ENCODE data around the gene JADE2. TPM values are rescaled to one million over a fixed set of nuclear protein-coding genes. Genes with fewer than 3 reads are reported as not detected.
"Not testable (repeated sequence)": the region's sequence is repeated elsewhere in the genome, so short reads cannot be mapped to it uniquely, and the experiment has no call there.

JADE2 gene
- 10 to 100 TPM; 75.3 to 93.3 TPM for total RNA-seq

DNA sequence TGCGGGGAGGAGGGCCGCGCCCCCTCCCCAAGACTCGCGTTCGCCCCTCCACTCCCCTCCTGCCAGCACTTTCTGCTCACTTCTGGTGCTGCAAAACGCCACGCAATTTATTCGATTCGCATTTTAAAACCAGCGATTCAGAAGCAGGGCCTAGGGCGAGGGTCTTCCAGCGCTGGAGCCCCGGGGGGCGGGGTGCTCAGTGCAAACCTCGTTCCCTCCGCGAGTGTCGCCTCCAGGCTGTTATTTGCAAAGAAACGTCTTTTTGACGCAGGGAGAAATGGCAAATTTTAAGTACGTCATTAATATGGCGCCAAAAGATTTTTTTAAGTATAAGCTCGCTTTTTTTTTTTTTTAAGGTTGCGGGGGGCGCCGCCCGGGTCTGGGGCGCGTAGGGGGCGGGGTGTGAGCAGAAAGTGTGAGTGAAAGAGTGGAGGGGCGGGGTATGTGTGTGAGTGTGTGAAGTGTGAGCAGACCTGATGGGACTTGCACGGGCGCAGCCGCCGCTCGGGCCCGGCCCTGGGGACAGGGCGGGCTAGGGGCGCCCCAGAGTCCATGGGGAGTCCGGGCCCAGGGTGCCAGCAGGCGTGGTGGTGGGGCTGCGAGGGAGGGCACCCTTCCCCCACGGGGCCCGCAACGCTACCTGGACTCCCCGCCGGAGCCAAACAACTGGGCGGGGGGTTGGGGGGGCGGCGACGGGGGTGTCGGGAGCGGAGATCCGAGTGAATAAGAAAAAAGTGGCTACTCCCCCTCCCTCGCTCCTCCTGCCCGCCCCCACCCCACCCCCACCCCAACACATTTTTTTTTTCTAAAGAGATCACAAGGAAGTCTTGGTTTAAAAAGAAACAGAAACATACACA, at the start of gene JADE2:
JADE2 (plus strand) TSS at position 845 of the 857 bp plus-strand sequence. CDS start 10,188 bp downstream, outside the sequence.
- peaks cover 16% of the 10 kb centered on the region for H3K4me1 Mint-ChIP-seq
- H3K27me3 Mint-ChIP-seq, result no peaks in the 10 kb centered on the region
- ATAC-seq (replicated peaks), result peak; percentile 57
- peaks cover 16% of the 10 kb centered on the region for H3K36me3 Mint-ChIP-seq (ENCODE audit: low read depth)
- no peaks in the 10 kb centered on the region for H3K9me3 Mint-ChIP-seq
- H3K27ac Mint-ChIP-seq, result peak within 1 kb of the TSS; percentile 94
- peak within 1 kb of the TSS; percentile 88 for H3K4me3 Mint-ChIP-seq

DNA sequence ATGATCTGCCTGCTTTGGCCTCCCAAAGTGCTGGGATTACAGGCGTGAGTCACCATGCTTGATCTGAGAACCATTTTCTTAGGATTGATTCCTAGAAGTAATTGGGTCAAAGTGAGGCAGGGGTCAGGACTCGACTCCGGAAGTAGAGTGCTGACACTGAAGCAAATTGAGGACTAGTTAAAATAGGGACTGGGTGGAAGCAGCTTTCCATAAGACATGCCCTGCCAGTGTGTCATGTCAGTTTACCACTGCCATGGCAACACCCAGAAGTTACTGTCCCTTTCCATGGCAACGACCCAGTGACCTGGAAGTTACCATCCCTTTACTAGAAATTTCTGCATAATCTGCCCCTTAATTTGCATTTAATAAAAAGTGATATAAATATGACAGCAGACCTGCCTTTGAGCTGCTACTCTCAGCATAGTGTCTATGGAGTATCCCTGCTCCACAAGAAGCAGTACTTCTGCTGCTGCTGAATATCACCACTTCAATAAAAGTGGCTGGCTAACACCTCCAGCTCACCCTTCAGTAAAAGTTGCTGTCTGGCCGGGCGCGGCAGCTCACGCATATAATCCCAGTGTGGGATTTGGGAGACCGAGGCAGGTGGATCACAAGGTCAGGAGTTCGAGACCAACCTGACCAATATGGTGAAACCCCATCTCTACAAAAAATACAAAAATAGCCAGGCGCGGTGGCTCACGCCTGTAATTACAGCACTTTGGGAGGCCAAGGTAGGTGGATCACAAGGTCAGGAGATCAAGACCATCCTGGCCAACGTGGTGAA, 47.8 kb upstream of the JADE2 start:
- no peak overlapping the region for H3K4me3 Mint-ChIP-seq

DNA sequence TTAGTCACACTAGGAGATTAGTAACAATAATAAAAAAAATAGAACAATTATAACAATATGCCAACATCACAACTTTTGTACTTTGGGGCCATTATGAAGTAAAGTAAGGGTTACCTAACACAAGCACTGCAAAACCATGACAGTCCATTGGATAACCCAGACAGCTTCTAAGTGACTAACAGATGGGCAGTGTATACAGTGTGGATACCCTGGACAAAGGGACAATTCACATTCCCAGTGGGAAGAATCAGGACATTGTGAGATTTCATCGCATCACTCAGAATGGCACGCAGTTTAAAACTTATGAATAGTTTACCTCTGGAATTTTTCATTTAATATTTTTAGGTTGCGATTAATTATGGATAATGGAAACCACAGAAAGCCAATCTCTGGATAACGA, 45.6 kb upstream of the JADE2 start:
- no peak overlapping the region for H3K27ac Mint-ChIP-seq
- ATAC-seq (replicated peaks), result no peak
- no peaks in the 10 kb centered on the region for H3K9me3 Mint-ChIP-seq
- no peaks in the 10 kb centered on the region for H3K27me3 Mint-ChIP-seq
- H3K36me3 Mint-ChIP-seq (ENCODE audit: low read depth), result no peaks in the 10 kb centered on the region
- H3K4me3 Mint-ChIP-seq, result no peak overlapping the region
- no peaks in the 10 kb centered on the region for H3K4me1 Mint-ChIP-seq

More for the DNA sequence above, 47.8 kb upstream of the JADE2 start:
- Mint-ChIP-seq H3K4me1 (no peaks in the 10 kb centered on the region), H3K36me3 (ENCODE audit: low read depth) (no peaks in the 10 kb centered on the region), H3K27me3 (no peaks in the 10 kb centered on the region), H3K27ac (no peak overlapping the region), H3K9me3 (no peaks in the 10 kb centered on the region)
- ATAC-seq (replicated peaks), result no peak

DNA sequence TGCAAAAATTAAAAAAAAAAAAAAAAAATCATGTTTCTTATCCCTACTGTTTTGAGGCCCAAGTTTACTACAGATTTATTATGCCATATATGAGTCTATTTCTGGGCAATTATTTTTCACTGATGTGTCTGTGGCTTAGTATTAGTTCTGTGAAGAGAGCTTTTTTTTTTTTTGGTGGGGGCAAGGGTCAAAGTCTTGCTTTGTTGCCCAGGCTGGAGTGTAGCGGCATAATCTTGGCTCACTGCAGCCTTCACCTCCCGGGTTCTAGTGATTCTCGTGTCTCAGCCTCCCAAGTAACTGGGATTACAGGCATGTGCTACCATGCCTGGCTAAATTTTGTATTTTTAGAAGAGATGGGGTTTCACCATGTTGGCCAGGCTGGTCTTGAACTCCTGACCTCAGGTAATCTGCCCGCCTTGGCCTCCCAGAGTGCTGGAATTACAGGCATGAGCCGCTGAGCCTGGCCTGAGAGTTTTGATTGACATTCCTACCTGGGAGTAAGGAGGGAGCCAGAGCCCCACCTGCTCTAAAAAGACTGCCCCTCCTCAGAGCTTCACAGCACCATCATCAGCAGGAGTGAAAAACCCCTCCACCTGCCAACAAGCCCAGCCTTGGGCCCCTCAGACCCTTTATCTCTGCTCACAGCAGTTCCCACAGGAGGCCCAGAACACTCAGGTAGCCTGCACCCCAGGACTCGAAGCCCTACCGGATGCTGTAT, 36.1 kb upstream of the JADE2 start:
- Mint-ChIP-seq H3K36me3 (ENCODE audit: low read depth) (no peaks in the 10 kb centered on the region), H3K27me3 (no peaks in the 10 kb centered on the region), H3K4me1 (peaks cover 4% of the 10 kb centered on the region), H3K4me3 (no peak overlapping the region), H3K9me3 (no peaks in the 10 kb centered on the region), H3K27ac (no peak overlapping the region)
- no peak for ATAC-seq (replicated peaks)

DNA sequence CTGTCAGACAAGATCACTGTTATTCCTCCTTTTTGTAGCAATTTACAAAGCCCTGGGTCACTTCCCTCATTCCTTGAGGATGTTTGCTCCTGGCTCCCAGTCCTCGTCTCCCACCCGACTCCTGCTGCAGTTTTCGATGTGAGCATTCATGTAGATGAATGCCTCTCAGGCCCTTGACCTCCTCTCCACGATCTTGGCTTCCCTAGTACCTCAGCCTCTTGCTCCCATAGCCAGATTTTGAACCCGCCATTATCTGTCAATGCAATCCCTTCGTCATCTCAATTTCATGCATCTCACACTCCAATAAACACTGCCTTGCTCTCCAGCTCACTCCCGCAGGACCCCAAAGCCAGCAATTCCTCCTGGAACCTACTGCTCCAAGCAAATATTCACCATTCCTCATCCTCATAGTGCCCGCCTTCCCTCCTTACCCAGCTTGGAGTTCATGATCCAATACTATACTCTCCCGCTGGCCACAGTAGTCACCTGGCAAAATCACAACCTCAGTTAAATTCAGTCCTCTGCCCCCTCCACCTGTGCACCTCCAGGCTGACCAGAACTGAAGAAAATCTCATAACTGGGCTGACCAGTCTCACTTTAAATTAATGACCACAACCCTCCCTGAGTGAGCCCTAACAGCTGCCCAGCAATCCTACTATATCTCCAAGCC, 35.1 kb upstream of the JADE2 start:
- H3K4me1 Mint-ChIP-seq, result peaks cover 4% of the 10 kb centered on the region
- ATAC-seq (replicated peaks), result no peak
- H3K27ac Mint-ChIP-seq, result no peak overlapping the region
- no peaks in the 10 kb centered on the region for H3K9me3 Mint-ChIP-seq
- H3K27me3 Mint-ChIP-seq, result no peaks in the 10 kb centered on the region
- no peaks in the 10 kb centered on the region for H3K36me3 Mint-ChIP-seq (ENCODE audit: low read depth)
- H3K4me3 Mint-ChIP-seq, result no peak overlapping the region

DNA sequence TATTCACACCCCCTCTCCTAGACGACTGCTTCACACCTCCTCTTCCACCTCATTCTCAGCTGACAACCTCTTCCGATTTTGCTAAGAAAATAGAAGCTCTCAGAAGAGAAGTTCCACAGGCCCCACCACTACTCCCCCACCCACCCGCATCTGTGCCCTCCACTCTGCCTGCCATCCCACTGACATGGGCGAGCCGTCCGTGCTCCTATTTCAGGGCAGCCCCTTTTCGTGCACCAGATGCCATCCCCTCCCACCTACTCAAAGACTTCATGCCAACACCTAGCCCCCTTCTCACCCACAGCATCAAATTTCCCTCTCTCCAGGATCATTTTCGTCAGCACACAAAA, 34.6 kb upstream of the JADE2 start:
- no peaks in the 10 kb centered on the region for H3K36me3 Mint-ChIP-seq (ENCODE audit: low read depth)
- H3K27ac Mint-ChIP-seq, result no peak overlapping the region
- H3K9me3 Mint-ChIP-seq, result no peaks in the 10 kb centered on the region
- ATAC-seq (replicated peaks), result no peak
- no peaks in the 10 kb centered on the region for H3K27me3 Mint-ChIP-seq
- H3K4me3 Mint-ChIP-seq, result no peak overlapping the region
- H3K4me1 Mint-ChIP-seq, result peaks cover 4% of the 10 kb centered on the region

DNA sequence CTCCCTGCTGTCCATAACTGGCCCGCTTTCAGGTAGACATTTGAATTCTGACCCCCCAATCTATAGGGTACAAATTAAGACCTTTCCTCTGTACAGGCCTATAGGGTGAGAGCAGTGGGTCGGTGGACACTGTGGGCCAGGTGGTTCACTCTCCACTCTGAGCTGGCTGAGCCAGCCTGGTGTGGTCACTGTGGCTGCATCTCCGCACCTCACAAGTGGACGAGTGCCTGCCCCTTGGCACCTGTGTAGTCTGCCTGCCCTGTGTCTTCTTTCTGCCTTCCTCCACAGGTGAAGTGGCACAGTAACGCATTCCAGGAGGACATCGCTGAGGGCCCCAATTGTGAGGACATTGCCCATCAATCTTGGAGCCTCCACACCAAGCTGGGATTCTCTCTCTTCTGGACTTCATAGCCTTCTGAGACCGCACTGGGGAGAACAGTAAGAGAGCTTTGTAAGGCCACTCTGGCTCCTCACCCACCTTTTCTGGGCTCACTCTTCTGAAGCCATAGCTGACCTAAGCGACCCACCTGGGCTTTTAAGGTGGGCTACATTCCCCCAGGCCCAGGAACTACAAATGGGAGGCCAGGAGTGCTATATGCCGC, 33.5 kb upstream of the JADE2 start:
- Mint-ChIP-seq H3K36me3 (ENCODE audit: low read depth) (no peaks in the 10 kb centered on the region), H3K27me3 (no peaks in the 10 kb centered on the region), H3K4me3 (no peak overlapping the region), H3K4me1 (peaks cover 4% of the 10 kb centered on the region), H3K9me3 (no peaks in the 10 kb centered on the region), H3K27ac (no peak overlapping the region)
- ATAC-seq (replicated peaks), result no peak

DNA sequence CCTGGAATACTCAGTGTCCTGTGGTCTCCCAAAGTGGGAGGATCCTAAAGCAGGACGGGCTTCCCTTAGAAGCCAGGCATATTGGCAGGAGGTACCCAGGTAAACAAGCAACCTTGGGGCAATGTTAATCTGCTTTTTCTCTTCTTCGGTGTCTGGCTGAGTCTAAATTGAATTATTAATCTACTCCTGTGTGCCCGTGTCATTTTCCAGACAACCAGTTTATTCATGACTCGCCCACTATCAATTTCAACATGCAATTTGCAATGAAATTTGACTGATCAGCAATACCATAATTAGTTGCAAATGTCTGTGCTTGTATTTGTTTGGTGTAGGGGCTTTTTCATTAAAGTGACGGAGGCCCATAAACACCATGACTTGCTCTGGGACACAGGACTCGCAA, 32.9 kb upstream of the JADE2 start:
- H3K9me3 Mint-ChIP-seq, result no peaks in the 10 kb centered on the region
- no peak overlapping the region for H3K27ac Mint-ChIP-seq
- ATAC-seq (replicated peaks), result no peak
- no peak overlapping the region for H3K4me3 Mint-ChIP-seq
- peaks cover 4% of the 10 kb centered on the region for H3K4me1 Mint-ChIP-seq
- H3K27me3 Mint-ChIP-seq, result no peaks in the 10 kb centered on the region
- H3K36me3 Mint-ChIP-seq (ENCODE audit: low read depth), result no peaks in the 10 kb centered on the region

DNA sequence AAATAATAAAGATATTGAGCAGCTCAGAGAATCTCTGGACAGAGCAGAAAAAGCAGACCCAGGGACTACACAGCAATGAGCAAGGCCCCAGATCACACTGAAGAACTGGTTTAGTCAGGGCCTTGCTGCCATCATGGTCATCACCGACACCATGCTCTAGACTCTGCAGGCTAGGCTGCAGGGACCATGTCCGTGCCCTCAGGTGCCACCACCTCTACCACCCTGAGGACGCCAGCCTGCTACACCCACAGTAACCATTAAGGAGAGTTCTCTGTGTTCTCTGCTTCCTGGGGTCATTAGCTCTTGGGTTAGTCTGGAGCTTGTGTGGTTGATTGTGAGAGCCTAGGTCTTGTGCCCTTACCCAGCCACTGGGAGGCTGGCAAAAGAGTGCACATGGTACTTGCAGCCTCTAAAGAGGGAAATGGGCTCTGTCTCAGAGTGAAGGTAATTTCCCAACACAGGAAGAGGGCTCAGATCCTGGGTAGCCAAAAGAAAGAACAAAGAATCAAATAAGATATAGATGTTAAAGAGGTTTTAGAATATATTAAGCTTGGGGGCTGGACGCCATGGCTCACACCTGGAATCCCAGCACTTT, 31.9 kb upstream of the JADE2 start:
- H3K4me1 Mint-ChIP-seq, result peaks cover 4% of the 10 kb centered on the region
- no peaks in the 10 kb centered on the region for H3K9me3 Mint-ChIP-seq
- H3K27ac Mint-ChIP-seq, result peak overlapping the region; percentile 34
- no peak for ATAC-seq (replicated peaks)
- no peaks in the 10 kb centered on the region for H3K27me3 Mint-ChIP-seq
- H3K36me3 Mint-ChIP-seq (ENCODE audit: low read depth), result no peaks in the 10 kb centered on the region
- no peak overlapping the region for H3K4me3 Mint-ChIP-seq

DNA sequence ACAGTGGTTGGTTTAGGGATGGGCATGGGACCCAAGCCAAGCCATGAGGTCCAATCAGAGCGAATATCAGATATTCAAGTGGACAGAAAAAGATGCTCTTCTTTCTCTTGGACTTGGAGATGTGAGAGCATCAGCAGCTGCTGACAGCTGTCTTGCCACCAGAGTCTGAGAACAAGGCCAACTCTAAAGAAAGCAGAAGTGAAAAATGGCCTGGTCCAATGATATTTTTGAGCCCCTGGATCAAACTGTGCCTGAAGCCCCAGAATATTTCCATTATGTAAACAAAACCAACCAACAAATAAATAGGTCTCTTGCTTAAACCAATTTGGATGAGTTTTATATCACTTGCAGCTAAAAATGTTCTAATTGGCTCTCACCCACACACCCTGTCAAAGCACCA, 30.7 kb upstream of the JADE2 start:
- no peak for ATAC-seq (replicated peaks)
- H3K9me3 Mint-ChIP-seq, result no peaks in the 10 kb centered on the region
- H3K27ac Mint-ChIP-seq, result no peak overlapping the region
- H3K36me3 Mint-ChIP-seq (ENCODE audit: low read depth), result no peaks in the 10 kb centered on the region
- H3K4me1 Mint-ChIP-seq, result peaks cover 4% of the 10 kb centered on the region
- no peak overlapping the region for H3K4me3 Mint-ChIP-seq
- no peaks in the 10 kb centered on the region for H3K27me3 Mint-ChIP-seq

DNA sequence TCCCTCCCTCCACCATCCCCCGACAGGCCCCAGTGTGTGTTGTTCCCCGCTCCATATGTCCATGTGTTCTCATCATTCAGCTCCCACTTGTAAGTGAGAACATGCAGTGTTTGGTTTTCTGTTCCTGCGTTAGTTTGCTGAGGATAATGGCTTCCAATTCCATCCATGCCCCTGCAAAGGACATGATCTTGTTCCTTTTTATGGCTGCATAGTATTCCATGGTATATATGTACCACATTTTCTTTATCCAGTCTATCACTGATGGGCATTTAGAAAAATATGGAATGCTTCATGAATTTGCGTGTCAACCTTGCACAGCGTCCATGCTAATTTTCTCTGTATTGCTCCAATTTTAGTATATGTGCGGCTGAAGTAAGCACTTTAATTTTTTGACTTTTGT, 25.6 kb upstream of the JADE2 start:
- H3K4me1 Mint-ChIP-seq, result peaks cover 15% of the 10 kb centered on the region
- not testable (repeated sequence) for ATAC-seq (replicated peaks); H3K27me3 Mint-ChIP-seq; H3K9me3 Mint-ChIP-seq; H3K4me3 Mint-ChIP-seq; H3K27ac Mint-ChIP-seq; H3K36me3 Mint-ChIP-seq (ENCODE audit: low read depth)

DNA sequence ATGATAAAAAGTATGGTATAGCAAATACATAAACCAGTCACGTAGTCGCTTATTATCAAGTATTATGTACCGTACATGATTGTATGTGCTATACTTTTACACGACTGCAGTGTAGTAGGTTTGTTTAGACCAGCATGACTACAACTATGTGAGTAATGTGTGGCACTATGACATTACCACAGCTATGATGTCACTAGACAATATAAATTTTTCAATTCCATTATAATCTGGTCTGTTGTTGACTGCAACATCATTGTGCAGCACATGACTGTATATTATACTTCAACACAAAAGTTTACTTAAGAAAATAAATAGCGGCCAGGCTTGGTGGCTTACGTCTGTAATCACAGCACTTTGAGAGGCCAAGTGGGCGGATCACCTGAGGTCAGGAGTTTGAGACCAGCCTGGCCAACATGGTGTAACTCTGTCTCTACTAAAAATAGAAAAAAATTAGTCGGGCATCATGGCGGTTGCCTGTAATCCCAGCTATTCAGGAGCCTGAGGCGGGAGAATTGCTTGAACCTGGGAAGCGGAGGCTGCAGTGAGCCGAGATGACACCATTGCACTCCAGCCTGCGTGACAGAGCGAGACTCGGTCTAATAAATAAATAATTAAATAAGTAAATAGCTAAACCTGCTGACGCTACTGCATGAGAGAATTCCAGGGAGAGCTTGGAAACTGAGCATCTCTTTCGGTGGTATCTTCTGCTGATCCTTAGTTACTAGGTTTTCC, 24.6 kb upstream of the JADE2 start:
- ATAC-seq (replicated peaks), result no peak
- no peak overlapping the region for H3K4me3 Mint-ChIP-seq
- H3K27ac Mint-ChIP-seq, result peak overlapping the region; percentile 16
- peaks cover 15% of the 10 kb centered on the region for H3K4me1 Mint-ChIP-seq
- H3K36me3 Mint-ChIP-seq (ENCODE audit: low read depth), result no peaks in the 10 kb centered on the region
- H3K9me3 Mint-ChIP-seq, result no peaks in the 10 kb centered on the region
- H3K27me3 Mint-ChIP-seq, result no peaks in the 10 kb centered on the region

DNA sequence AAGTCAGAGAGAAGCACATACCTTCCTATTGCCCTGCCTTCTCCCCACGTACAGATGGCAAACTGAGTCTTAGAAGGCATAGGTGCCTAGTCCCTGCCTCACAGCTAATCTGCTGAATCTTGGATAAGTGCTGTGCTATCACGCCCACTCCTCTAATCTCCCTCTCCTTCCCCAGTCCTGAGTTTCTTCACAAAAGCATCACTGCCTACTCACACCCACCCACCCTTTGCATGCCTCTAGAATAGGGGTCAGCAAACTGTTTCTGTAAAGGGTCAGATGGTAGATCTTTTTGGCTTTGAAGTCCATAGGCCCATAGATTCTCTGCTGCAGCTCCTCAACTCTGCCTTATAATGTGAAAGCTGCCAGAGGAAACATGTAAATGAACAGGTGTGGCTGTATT, 23.2 kb upstream of the JADE2 start:
- H3K27ac Mint-ChIP-seq, result no peak overlapping the region
- ATAC-seq (replicated peaks), result no peak
- H3K36me3 Mint-ChIP-seq (ENCODE audit: low read depth), result no peaks in the 10 kb centered on the region
- no peak overlapping the region for H3K4me3 Mint-ChIP-seq
- H3K9me3 Mint-ChIP-seq, result no peaks in the 10 kb centered on the region
- peaks cover 17% of the 10 kb centered on the region for H3K4me1 Mint-ChIP-seq
- no peaks in the 10 kb centered on the region for H3K27me3 Mint-ChIP-seq

Measured in activated T-helper 17 cell treated with anti-CD3 and anti-CD28 coated beads, Interleukin-2, amount 50 U/mL, for 72 hours (primary cell).